D341Med (cell line): ENCODE results near the gene EIF2D.
"Not testable (repeated sequence)": the region's sequence is repeated elsewhere in the genome, so short reads cannot be mapped to it uniquely, and the experiment has no call there.

ENCODE experiments used
- DNase-seq: peaks from one replicate; pipeline ENCODE4 v3.0.0; 2012; ENCODE audit warnings: low spot score

Gene EIF2D

GRCh38 chr1:206586501-206587445 lies 25.5 kb downstream of the EIF2D start:
- DNase-seq = no peak

- no peak for DNase-seq
Measured at GRCh38 chr1:206584683-206585082, 27.6 kb downstream of the EIF2D start.

GRCh38 chr1:206583707-206584648 lies 28.3 kb downstream of the EIF2D start:
- DNase-seq = peak; percentile 85

GRCh38 chr1:206582971-206583706 lies 29.1 kb downstream of the EIF2D start:
- DNase-seq = no peak

- DNase-seq = no peak
Measured at GRCh38 chr1:206582537-206582936, 29.7 kb downstream of the EIF2D start.

- no peak for DNase-seq
Measured at GRCh38 chr1:206581571-206581981, 30.7 kb downstream of the EIF2D start.

GRCh38 chr1:206581114-206581497 lies 31.2 kb downstream of the EIF2D start:
- not testable (repeated sequence) for DNase-seq

- no peak for DNase-seq
Measured at GRCh38 chr1:206580438-206581113, 31.7 kb downstream of the EIF2D start.

GRCh38 chr1:206579747-206580437 lies 32.4 kb downstream of the EIF2D start:
- no peak for DNase-seq

GRCh38 chr1:206578978-206579374 lies 33.3 kb downstream of the EIF2D start:
- DNase-seq = no peak

- DNase-seq = no peak
Measured at GRCh38 chr1:206578068-206578977, 33.9 kb downstream of the EIF2D start.

GRCh38 chr1:206577626-206578025 lies 34.6 kb downstream of the EIF2D start:
- no peak for DNase-seq

GRCh38 chr1:206575894-206576737 lies 36.1 kb downstream of the EIF2D start:
- peak; percentile 71 for DNase-seq

- peak; percentile 68 for DNase-seq
Measured at GRCh38 chr1:206575165-206575893, 36.9 kb downstream of the EIF2D start.

GRCh38 chr1:206573762-206574161 lies 38.5 kb downstream of the EIF2D start:
- no peak for DNase-seq

- DNase-seq = no peak
Measured at GRCh38 chr1:206573319-206573718, 38.9 kb downstream of the EIF2D start.

- no peak for DNase-seq
Measured at GRCh38 chr1:206572835-206573234, 39.4 kb downstream of the EIF2D start.

GRCh38 chr1:206570529-206570928 lies 41.7 kb downstream of the EIF2D start:
- no peak for DNase-seq
